Measurements from ENCODE around the gene RHD.
"Not testable (repeated sequence)": the region's sequence is repeated elsewhere in the genome, so short reads cannot be mapped to it uniquely, and the experiment has no call there.

DNA sequence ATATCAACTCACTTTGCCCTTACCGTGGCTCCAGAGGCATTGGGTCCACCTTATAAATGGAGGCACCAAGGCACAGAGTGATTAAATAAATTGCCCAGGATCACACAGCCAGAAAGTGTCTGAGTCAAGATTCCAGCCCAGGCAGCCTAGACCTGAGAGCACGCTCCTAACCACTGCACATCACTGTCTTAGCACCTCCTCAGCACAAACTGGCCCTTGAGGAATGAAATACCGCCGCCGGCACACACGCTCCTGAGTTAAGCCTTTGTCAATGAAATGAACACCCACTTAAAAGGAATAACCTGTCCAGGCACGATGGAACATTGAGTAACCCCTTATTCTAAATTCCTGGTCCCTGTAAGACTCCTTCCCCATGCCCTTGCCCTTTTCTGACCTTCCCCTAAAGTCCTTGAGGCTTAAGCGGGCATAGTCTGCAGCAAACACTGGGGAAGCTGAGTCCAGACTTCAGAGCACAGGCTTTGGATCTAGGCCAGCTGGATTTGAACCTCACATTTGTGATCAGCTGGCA is 16.3 kb downstream of the RHD start:
- TF ChIP-seq, protein P1, sequence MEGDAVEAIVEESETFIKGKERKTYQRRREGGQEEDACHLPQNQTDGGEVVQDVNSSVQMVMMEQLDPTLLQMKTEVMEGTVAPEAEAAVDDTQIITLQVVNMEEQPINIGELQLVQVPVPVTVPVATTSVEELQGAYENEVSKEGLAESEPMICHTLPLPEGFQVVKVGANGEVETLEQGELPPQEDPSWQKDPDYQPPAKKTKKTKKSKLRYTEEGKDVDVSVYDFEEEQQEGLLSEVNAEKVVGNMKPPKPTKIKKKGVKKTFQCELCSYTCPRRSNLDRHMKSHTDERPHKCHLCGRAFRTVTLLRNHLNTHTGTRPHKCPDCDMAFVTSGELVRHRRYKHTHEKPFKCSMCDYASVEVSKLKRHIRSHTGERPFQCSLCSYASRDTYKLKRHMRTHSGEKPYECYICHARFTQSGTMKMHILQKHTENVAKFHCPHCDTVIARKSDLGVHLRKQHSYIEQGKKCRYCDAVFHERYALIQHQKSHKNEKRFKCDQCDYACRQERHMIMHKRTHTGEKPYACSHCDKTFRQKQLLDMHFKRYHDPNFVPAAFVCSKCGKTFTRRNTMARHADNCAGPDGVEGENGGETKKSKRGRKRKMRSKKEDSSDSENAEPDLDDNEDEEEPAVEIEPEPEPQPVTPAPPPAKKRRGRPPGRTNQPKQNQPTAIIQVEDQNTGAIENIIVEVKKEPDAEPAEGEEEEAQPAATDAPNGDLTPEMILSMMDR (conservative IDR thresholded peaks at IDR 0.05; ENCODE audit: low read depth in 2 of 2), result not testable (repeated sequence)
- TF ChIP-seq EZH2 (IDR thresholded peaks at IDR 0.05; ENCODE audit: low read depth, unreplicated experiment); JUNB (IDR thresholded peaks at IDR 0.05; ENCODE audit: unreplicated experiment); POLR2AphosphoS5 (IDR thresholded peaks at IDR 0.05; ENCODE audit: low read depth); EZH2phosphoT487 (IDR thresholded peaks at IDR 0.05; ENCODE audit: unreplicated experiment); ZNF114 (CRISPR knock-in tag; IDR thresholded peaks at IDR 0.05): not testable (repeated sequence)
- TF ChIP-seq, protein P2, sequence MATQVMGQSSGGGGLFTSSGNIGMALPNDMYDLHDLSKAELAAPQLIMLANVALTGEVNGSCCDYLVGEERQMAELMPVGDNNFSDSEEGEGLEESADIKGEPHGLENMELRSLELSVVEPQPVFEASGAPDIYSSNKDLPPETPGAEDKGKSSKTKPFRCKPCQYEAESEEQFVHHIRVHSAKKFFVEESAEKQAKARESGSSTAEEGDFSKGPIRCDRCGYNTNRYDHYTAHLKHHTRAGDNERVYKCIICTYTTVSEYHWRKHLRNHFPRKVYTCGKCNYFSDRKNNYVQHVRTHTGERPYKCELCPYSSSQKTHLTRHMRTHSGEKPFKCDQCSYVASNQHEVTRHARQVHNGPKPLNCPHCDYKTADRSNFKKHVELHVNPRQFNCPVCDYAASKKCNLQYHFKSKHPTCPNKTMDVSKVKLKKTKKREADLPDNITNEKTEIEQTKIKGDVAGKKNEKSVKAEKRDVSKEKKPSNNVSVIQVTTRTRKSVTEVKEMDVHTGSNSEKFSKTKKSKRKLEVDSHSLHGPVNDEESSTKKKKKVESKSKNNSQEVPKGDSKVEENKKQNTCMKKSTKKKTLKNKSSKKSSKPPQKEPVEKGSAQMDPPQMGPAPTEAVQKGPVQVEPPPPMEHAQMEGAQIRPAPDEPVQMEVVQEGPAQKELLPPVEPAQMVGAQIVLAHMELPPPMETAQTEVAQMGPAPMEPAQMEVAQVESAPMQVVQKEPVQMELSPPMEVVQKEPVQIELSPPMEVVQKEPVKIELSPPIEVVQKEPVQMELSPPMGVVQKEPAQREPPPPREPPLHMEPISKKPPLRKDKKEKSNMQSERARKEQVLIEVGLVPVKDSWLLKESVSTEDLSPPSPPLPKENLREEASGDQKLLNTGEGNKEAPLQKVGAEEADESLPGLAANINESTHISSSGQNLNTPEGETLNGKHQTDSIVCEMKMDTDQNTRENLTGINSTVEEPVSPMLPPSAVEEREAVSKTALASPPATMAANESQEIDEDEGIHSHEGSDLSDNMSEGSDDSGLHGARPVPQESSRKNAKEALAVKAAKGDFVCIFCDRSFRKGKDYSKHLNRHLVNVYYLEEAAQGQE (IDR thresholded peaks at IDR 0.05; ENCODE audit: unreplicated experiment), result not testable (repeated sequence)
- TF ChIP-seq, protein P3, sequence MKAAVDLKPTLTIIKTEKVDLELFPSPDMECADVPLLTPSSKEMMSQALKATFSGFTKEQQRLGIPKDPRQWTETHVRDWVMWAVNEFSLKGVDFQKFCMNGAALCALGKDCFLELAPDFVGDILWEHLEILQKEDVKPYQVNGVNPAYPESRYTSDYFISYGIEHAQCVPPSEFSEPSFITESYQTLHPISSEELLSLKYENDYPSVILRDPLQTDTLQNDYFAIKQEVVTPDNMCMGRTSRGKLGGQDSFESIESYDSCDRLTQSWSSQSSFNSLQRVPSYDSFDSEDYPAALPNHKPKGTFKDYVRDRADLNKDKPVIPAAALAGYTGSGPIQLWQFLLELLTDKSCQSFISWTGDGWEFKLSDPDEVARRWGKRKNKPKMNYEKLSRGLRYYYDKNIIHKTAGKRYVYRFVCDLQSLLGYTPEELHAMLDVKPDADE (IDR thresholded peaks at IDR 0.05), result not testable (repeated sequence)
- TF ChIP-seq, protein P4, sequence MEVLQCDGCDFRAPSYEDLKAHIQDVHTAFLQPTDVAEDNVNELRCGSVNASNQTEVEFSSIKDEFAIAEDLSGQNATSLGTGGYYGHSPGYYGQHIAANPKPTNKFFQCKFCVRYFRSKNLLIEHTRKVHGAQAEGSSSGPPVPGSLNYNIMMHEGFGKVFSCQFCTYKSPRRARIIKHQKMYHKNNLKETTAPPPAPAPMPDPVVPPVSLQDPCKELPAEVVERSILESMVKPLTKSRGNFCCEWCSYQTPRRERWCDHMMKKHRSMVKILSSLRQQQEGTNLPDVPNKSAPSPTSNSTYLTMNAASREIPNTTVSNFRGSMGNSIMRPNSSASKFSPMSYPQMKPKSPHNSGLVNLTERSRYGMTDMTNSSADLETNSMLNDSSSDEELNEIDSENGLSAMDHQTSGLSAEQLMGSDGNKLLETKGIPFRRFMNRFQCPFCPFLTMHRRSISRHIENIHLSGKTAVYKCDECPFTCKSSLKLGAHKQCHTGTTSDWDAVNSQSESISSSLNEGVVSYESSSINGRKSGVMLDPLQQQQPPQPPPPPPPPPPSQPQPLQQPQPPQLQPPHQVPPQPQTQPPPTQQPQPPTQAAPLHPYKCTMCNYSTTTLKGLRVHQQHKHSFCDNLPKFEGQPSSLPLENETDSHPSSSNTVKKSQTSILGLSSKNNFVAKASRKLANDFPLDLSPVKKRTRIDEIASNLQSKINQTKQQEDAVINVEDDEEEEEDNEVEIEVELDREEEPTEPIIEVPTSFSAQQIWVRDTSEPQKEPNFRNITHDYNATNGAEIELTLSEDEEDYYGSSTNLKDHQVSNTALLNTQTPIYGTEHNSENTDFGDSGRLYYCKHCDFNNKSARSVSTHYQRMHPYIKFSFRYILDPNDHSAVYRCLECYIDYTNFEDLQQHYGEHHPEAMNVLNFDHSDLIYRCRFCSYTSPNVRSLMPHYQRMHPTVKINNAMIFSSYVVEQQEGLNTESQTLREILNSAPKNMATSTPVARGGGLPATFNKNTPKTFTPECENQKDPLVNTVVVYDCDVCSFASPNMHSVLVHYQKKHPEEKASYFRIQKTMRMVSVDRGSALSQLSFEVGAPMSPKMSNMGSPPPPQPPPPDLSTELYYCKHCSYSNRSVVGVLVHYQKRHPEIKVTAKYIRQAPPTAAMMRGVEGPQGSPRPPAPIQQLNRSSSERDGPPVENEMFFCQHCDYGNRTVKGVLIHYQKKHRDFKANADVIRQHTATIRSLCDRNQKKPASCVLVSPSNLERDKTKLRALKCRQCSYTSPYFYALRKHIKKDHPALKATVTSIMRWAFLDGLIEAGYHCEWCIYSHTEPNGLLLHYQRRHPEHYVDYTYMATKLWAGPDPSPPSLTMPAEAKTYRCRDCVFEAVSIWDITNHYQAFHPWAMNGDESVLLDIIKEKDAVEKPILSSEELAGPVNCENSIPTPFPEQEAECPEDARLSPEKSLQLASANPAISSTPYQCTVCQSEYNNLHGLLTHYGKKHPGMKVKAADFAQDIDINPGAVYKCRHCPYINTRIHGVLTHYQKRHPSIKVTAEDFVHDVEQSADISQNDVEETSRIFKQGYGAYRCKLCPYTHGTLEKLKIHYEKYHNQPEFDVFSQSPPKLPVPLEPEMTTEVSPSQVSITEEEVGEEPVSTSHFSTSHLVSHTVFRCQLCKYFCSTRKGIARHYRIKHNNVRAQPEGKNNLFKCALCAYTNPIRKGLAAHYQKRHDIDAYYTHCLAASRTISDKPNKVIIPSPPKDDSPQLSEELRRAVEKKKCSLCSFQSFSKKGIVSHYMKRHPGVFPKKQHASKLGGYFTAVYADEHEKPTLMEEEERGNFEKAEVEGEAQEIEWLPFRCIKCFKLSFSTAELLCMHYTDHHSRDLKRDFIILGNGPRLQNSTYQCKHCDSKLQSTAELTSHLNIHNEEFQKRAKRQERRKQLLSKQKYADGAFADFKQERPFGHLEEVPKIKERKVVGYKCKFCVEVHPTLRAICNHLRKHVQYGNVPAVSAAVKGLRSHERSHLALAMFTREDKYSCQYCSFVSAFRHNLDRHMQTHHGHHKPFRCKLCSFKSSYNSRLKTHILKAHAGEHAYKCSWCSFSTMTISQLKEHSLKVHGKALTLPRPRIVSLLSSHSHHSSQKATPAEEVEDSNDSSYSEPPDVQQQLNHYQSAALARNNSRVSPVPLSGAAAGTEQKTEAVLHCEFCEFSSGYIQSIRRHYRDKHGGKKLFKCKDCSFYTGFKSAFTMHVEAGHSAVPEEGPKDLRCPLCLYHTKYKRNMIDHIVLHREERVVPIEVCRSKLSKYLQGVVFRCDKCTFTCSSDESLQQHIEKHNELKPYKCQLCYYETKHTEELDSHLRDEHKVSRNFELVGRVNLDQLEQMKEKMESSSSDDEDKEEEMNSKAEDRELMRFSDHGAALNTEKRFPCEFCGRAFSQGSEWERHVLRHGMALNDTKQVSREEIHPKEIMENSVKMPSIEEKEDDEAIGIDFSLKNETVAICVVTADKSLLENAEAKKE (CRISPR knock-in tag; IDR thresholded peaks at IDR 0.05), result not testable (repeated sequence)

Data from GM23338 (cell line).